GM23248 (cell line): ENCODE results near the gene PKD2. TPM values are rescaled to one million over a fixed set of nuclear protein-coding genes. Genes with fewer than 3 reads are reported as not detected.

Source experiments
- DNase-seq: peaks from one replicate; pipeline ENCODE4 v3.0.0-alpha.2; 2015
- H2AFZ ChIP-seq: fragments of 200-600 bp; sonication (generic); 2 replicates; pipeline ENCODE4 v1.6.1; 2016; ENCODE audit warnings: antibody characterized with exemption
- H3F3A ChIP-seq: fragments of 200-600 bp; sonication (generic); 2 replicates; pipeline ENCODE4 v1.6.1; 2016; ENCODE audit warnings: mild to moderate bottlenecking, antibody characterized with exemption, mixed run types; ENCODE audit not compliant: insufficient read depth
- H3K27ac ChIP-seq: fragments of 200-600 bp; sonication (generic); 2 replicates; pipeline ENCODE4 v1.5.1; 2016; ENCODE audit warnings: mild to moderate bottlenecking
- H3K27me3 ChIP-seq: fragments of 200-600 bp; sonication (generic); replicated peaks from 2 replicates; pipeline ENCODE4 v1.6.1; 2016; ENCODE audit warnings: mild to moderate bottlenecking; ENCODE audit not compliant: insufficient read depth
- H3K36me3 ChIP-seq: fragments of 200-600 bp; sonication (generic); 2 replicates; pipeline ENCODE4 v1.6.1; 2016; ENCODE audit warnings: low read depth, mild to moderate bottlenecking
- H3K4me1 ChIP-seq: fragments of 200-600 bp; sonication (generic); 2 replicates; pipeline ENCODE4 v1.6.1; 2016; ENCODE audit warnings: mild to moderate bottlenecking; ENCODE audit not compliant: insufficient read depth
- H3K4me2 ChIP-seq: fragments of 200-600 bp; sonication (generic); one replicate; pipeline ENCODE4 v1.6.1; 2016; ENCODE audit warnings: mild to moderate bottlenecking; ENCODE audit not compliant: unreplicated experiment
- H3K4me3 ChIP-seq: fragments of 200-600 bp; sonication (generic); 2 replicates; pipeline ENCODE4 v1.5.1; 2016; ENCODE audit warnings: mild to moderate bottlenecking
- H3K79me2 ChIP-seq: fragments of 200-600 bp; sonication (generic); 2 replicates; pipeline ENCODE4 v1.6.1; 2016; ENCODE audit warnings: mild to moderate bottlenecking; ENCODE audit not compliant: insufficient read depth
- H3K9ac ChIP-seq: fragments of 200-600 bp; sonication (generic); 2 replicates; pipeline ENCODE4 v1.6.1; 2016; ENCODE audit warnings: mild to moderate bottlenecking
- H3K9me2 ChIP-seq: fragments of 200-600 bp; sonication (generic); 2 replicates; pipeline ENCODE4 v1.6.1; 2016; ENCODE audit warnings: mixed run types, mild to moderate bottlenecking, moderate library complexity; ENCODE audit not compliant: insufficient read depth
- H3K9me3 ChIP-seq: fragments of 200-600 bp; sonication (generic); one replicate; pipeline ENCODE4 v1.6.1; 2017; ENCODE audit warnings: low read depth
- H4K20me1 ChIP-seq: fragments of 200-600 bp; sonication (generic); 2 replicates; pipeline ENCODE4 v1.6.0; 2016; ENCODE audit not compliant: insufficient read depth
- EZH2 ChIP-seq: fragments of 200-600 bp; sonication (generic); IDR thresholded peaks from 2 replicates; pipeline ENCODE4 v1.6.1; 2018; ENCODE audit warnings: antibody characterized with exemption, mild to moderate bottlenecking; ENCODE audit not compliant: insufficient read depth, poor library complexity, severe bottlenecking
- EZH2phosphoT487 ChIP-seq: fragments of 200-600 bp; sonication (generic); IDR thresholded peaks from 2 replicates; pipeline ENCODE4 v1.6.1; 2018; ENCODE audit warnings: antibody characterized with exemption, moderate library complexity, mild to moderate bottlenecking, low read depth; ENCODE audit not compliant: insufficient read depth
- WGBS, 2 experiments: methylation state at CpG; one replicate each; pipeline ENCODE4 v1.1.6; 2015 to 2017; ENCODE audit warnings: low lambda C conversion rate in 2 of 2, low coverage in 1 of 2; ENCODE audit errors: missing lambda C conversion rate in 2 of 2; 5-methylcytosine and 5-hydroxymethylcytosine counted together
- in situ Hi-C: fragments of 300-500 bp; cut with MboI; formaldehyde crosslinking; loops from 2 replicates; pipeline ENCODE4 v1.15.0; 2020
- polyA plus RNA-seq: library from polyadenylated mRNA; unstranded; fragments of >200 nt; fragmentation: Nextera tagmentation; extraction: Ambion mirVana; gene quantifications from 2 replicates; pipeline ENCODE4 v1.2.1, GENCODE V29; 2016
- total RNA-seq: library from RNA; depleted of rRNA; stranded (reverse); fragments of >200 nt; shearing (Covaris generic); gene quantifications from 2 replicates; pipeline ENCODE4 v1.2.3, GENCODE V29; 2014

The PKD2 gene
- total and polyA plus RNA-seq, 2 experiments from 2014 or later, result 35.0 to 125 TPM

GRCh38 chr4:88003261-88003660 lies 4.2 kb upstream of the PKD2 start:
- H3K4me2 ChIP-seq, result peak overlapping the region; percentile 67
- in situ Hi-C loops, result no loop called here
- no peaks in the 10 kb centered on the region for H3K36me3 ChIP-seq
- no peaks in the 10 kb centered on the region for H3K9me3 ChIP-seq
- peak overlapping the region; percentile 64 for H2AFZ ChIP-seq
- no peaks in the 10 kb centered on the region for H3K9me2 ChIP-seq
- peaks cover 1% of the 10 kb centered on the region for H3K79me2 ChIP-seq
- H4K20me1 ChIP-seq, result no peaks in the 10 kb centered on the region
- peak overlapping the region; percentile 19 for H3K4me3 ChIP-seq
- peaks cover 39% of the 10 kb centered on the region for H3K4me1 ChIP-seq
- 11 to 19% methylated on average over 3 of the region's 3 CpGs for WGBS, 2 experiments
- TF ChIP-seq EZH2phosphoT487 (no peak), EZH2 (no peak)
- peak overlapping the region; percentile 85 for H3K27ac ChIP-seq
- peak; percentile 65 for DNase-seq
- peaks cover 39% of the 10 kb centered on the region for H3F3A ChIP-seq
- no peaks in the 10 kb centered on the region for H3K27me3 ChIP-seq
- H3K9ac ChIP-seq, result peak overlapping the region; percentile 71

- in situ Hi-C loops, result no loop called here
- WGBS, 2 experiments, result 0% methylated on average over 2 of the region's 2 CpGs
- Histone ChIP-seq H4K20me1 (peaks cover 3% of the 10 kb centered on the region; the same call in 1 of the 2 replicates), H3K9me3 (no peaks in the 10 kb centered on the region), H3K4me1 (peaks cover 49% of the 10 kb centered on the region), H2AFZ (peak overlapping the region; percentile 20; the same call in 1 of the 2 replicates), H3K9ac (no peak overlapping the region), H3F3A (peaks cover 39% of the 10 kb centered on the region), H3K27me3 (no peaks in the 10 kb centered on the region), H3K9me2 (no peaks in the 10 kb centered on the region), H3K36me3 (no peaks in the 10 kb centered on the region), H3K4me3 (peak overlapping the region; percentile 18; the same call in 1 of the 2 replicates), H3K27ac (peak overlapping the region; percentile 48), H3K4me2 (peak overlapping the region; percentile 33), H3K79me2 (peaks cover 19% of the 10 kb centered on the region)
- no peak for TF ChIP-seq EZH2phosphoT487
- no peak for TF ChIP-seq EZH2
- peak; percentile 71 for DNase-seq
These were observed 2.4 kb upstream of the PKD2 start for GRCh38 chr4:88005076-88005475.

GRCh38 chr4:88005946-88006345 lies 1.5 kb upstream of the PKD2 start:
- peaks cover 28% of the 10 kb centered on the region for H3K79me2 ChIP-seq
- H3K9ac ChIP-seq, result no peak overlapping the region
- H3K27me3 ChIP-seq, result no peaks in the 10 kb centered on the region
- no peak for TF ChIP-seq EZH2phosphoT487
- TF ChIP-seq EZH2, result no peak
- no peaks in the 10 kb centered on the region for H3K9me2 ChIP-seq
- no peaks in the 10 kb centered on the region for H3K9me3 ChIP-seq
- peaks cover 3% of the 10 kb centered on the region; the same call in 1 of the 2 replicates for H4K20me1 ChIP-seq
- H3F3A ChIP-seq, result peaks cover 46% of the 10 kb centered on the region
- H3K27ac ChIP-seq, result peak overlapping the region; percentile 48
- in situ Hi-C loops, result no loop called here
- no peak for DNase-seq
- no peaks in the 10 kb centered on the region for H3K36me3 ChIP-seq
- H3K4me2 ChIP-seq, result peak overlapping the region; percentile 33
- WGBS, 2 experiments, result 86 to 94% methylated on average over 10 of the region's 10 CpGs
- H2AFZ ChIP-seq, result no peak overlapping the region
- H3K4me3 ChIP-seq, result no peak overlapping the region
- H3K4me1 ChIP-seq, result peaks cover 57% of the 10 kb centered on the region

- H3K27ac ChIP-seq, result 0 out of 2 replicates have a peak overlapping the region, but pooled peaks have one; percentile 12
- in situ Hi-C loops, result no loop called here
These were observed 505 bp upstream of the PKD2 start for GRCh38 chr4:88006956-88007303.

More at GRCh38 chr4:88006956-88007303, 505 bp upstream of the PKD2 start:
- peak overlapping the region; percentile 78 for H2AFZ ChIP-seq
- H3K4me1 ChIP-seq, result peaks cover 63% of the 10 kb centered on the region
- H3K4me3 ChIP-seq, result peak overlapping the region; percentile 87
- no peaks in the 10 kb centered on the region for H3K9me2 ChIP-seq
- peak overlapping the region; percentile 83 for H3K9ac ChIP-seq
- H3F3A ChIP-seq, result peaks cover 50% of the 10 kb centered on the region
- no peaks in the 10 kb centered on the region for H3K9me3 ChIP-seq
- H3K36me3 ChIP-seq, result no peaks in the 10 kb centered on the region
- 49 to 50% methylated on average over 10 of the region's 10 CpGs for WGBS, 2 experiments
- no peak for TF ChIP-seq EZH2phosphoT487
- TF ChIP-seq EZH2, result no peak
- H3K4me2 ChIP-seq, result peak overlapping the region; percentile 58
- peaks cover 38% of the 10 kb centered on the region for H3K79me2 ChIP-seq
- no peaks in the 10 kb centered on the region for H3K27me3 ChIP-seq
- no peak for DNase-seq
- H4K20me1 ChIP-seq, result peaks cover 4% of the 10 kb centered on the region; the same call in 1 of the 2 replicates
